Measurements from ENCODE around the gene TJP1. TPM values are rescaled to one million over a fixed set of nuclear protein-coding genes. Genes with fewer than 3 reads are reported as not detected.
A peak's percentile ranks its signal among the peaks of the same experiment; 100 is the strongest.

The TJP1 gene
- total and polyA plus RNA-seq, 9 of the 15 experiments (the other 6 are each of a cell fraction or from before 2014, with no cell fraction given) = 9.1 to 39.3 (median 28.0) TPM

- no peak for TF ChIP-seq BRF1 (IDR thresholded peaks at IDR 0.05; ENCODE audit: borderline replicate concordance, extremely low read depth, insufficient read length)
- TF ChIP-seq TAL1 (IDR thresholded peaks at IDR 0.05) = no peak
- TF ChIP-seq DLX4 (CRISPR knock-in tag; IDR thresholded peaks at IDR 0.05) = no peak
- TF ChIP-seq CEBPB (tag; IDR thresholded peaks at IDR 0.05) = peak; percentile 71; the same call in 1 of the 2 replicates
These were observed 74.3 kb downstream of the TJP1 start (continued) for GRCh38 chr15:29747837-29748417.

GRCh38 chr15:29743475-29743874 lies 78.8 kb downstream of the TJP1 start:
- intact Hi-C loops (cut with micrococcal nuclease) (no loop called here), in situ Hi-C loops (cut with MboI) (no loop called here)
- no peak for DNase-seq (ENCODE audit: extremely low read depth in 1 of 4, low spot score in 3 of 4)
- CTCF ChIA-PET (ENCODE audit: low intra/inter-chr PET ratio) = no interaction called here
- Histone ChIP-seq H3K27ac (ENCODE audit: extremely low read depth, low read depth, low read length) (no peak overlapping the region), H3K4me2 (ENCODE audit: insufficient read depth, low read length) (no peak overlapping the region), H3K9me1 (ENCODE audit: control insufficient read depth, insufficient read depth, low read length) (no peaks in the 10 kb centered on the region), H3K4me3 (no peak overlapping the region), H3K4me1 (replicated peaks in 1 of 2; ENCODE audit: control insufficient read depth in 2 of 2, insufficient read depth in 2 of 2, low read length in 2 of 2) (no peaks in the 10 kb centered on the region), H3K79me2 (ENCODE audit: control insufficient read depth, insufficient read depth, low read length) (no peaks in the 10 kb centered on the region), H3K9me3 (replicated peaks; ENCODE audit: control insufficient read depth, insufficient read depth, low read depth, low read length) (no peaks in the 10 kb centered on the region), H3K9ac (ENCODE audit: insufficient read depth in 1 of 2, low read depth in 2 of 2, low read length in 2 of 2) (no peak overlapping the region), H3K36me3 (ENCODE audit: control insufficient read depth, insufficient read depth, low read length) (peaks cover 21% of the 10 kb centered on the region; the same call in 2 of the 3 replicates), H4K20me1 (replicated peaks; ENCODE audit: control insufficient read depth, insufficient read depth, low read length) (no peaks in the 10 kb centered on the region), H3K27me3 (ENCODE audit: control insufficient read depth in 2 of 2, insufficient read depth in 2 of 2, low read length in 2 of 2) (no peaks in the 10 kb centered on the region), H2AFZ (ENCODE audit: low read depth, low read length) (no peak overlapping the region)
- BruUV-seq (replicated peaks) = no TSS peak
- POLR2A ChIA-PET = no interaction called here
- FAIRE-seq = no peak
- 98% methylated on average over 3 of the region's 3 CpGs for WGBS (ENCODE audit: insufficient coverage, low coverage, missing lambda C conversion rate)
- ATAC-seq = no peak
- no peak for TF ChIP-seq ZC3H8 (IDR thresholded peaks at IDR 0.05)
- TF ChIP-seq JUN (IDR thresholded peaks at IDR 0.05; ENCODE audit: borderline replicate concordance, low read depth, low read length) = no peak
- TF ChIP-seq JUN (CRISPR knock-in tag; IDR thresholded peaks at IDR 0.05; ENCODE audit: borderline replicate concordance) = no peak
- no peak for TF ChIP-seq ZNF407 (IDR thresholded peaks at IDR 0.05; ENCODE audit: low read depth)
- TF ChIP-seq HNRNPH1 (optimal IDR thresholded peaks at IDR 0.05; ENCODE audit: low read depth, low read length) = no peak
- TF ChIP-seq TARDBP (IDR thresholded peaks at IDR 0.05) = no peak
- no peak for TF ChIP-seq ZNF696 (CRISPR knock-in tag; conservative IDR thresholded peaks at IDR 0.05)
- TF ChIP-seq ZSCAN29 (IDR thresholded peaks at IDR 0.05) = no peak
- TF ChIP-seq MNT (conservative IDR thresholded peaks at IDR 0.05) = no peak
